ENCODE data around the gene RXRG. TPM values are rescaled to one million over a fixed set of nuclear protein-coding genes. Genes with fewer than 3 reads are reported as not detected.

RXRG gene
- total RNA-seq, 1 experiment from 2014 or later = not detected

DNA sequence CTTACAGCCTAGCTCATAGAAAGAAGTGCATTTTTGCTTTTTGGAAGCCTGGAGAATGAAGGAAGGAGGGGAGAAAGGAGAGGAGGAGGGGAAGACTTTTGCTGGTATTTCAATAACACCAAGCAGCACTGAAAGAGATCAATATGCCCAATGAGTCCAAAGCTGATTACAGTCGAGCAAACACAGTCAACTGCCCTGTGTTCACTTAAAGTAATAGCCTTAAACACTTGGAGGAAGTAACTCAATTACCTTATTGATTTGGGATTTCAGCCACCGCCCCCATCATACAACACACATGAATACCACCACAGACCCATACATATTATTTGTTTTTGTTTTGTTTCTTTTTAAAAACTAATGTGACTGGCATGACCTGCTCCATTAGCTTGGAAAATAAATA, 23.3 kb upstream of the RXRG start:
- Histone ChIP-seq H3K27me3 (ENCODE audit: insufficient read depth, low read length) (peaks cover 67% of the 10 kb centered on the region), H3K27ac (ENCODE audit: low read depth, low read length) (no peak overlapping the region), H2AFZ (ENCODE audit: low read depth, low read length, poor library complexity, severe bottlenecking) (no peak overlapping the region), H3K4me2 (ENCODE audit: low read length) (no peak overlapping the region), H3K9me3 (ENCODE audit: control insufficient read depth in 1 of 2, insufficient read depth in 1 of 2, low read depth in 1 of 2, low read length in 2 of 2) (no peaks in the 10 kb centered on the region), H3K9ac (ENCODE audit: low read length) (no peak overlapping the region), H4K20me1 (ENCODE audit: insufficient read depth) (no peaks in the 10 kb centered on the region), H3K4me3 (replicated peaks in 1 of 2; ENCODE audit: low read depth in 1 of 2, low read length in 2 of 2) (no peak overlapping the region), H3K9me2 (ENCODE audit: insufficient read depth) (no peaks in the 10 kb centered on the region), H3K79me2 (ENCODE audit: insufficient read depth, low read length) (no peaks in the 10 kb centered on the region), H3K4me1 (ENCODE audit: control insufficient read depth in 1 of 2, insufficient read depth in 2 of 2, low read length in 2 of 2) (no peaks in the 10 kb centered on the region), H3K36me3 (ENCODE audit: control insufficient read depth in 1 of 2, insufficient read depth in 2 of 2, low read length in 2 of 2) (no peaks in the 10 kb centered on the region)
- BruUV-seq (replicated peaks) = no TSS peak
- no peak for ATAC-seq
- CTCF ChIA-PET = no interaction called here
- POLR2A ChIA-PET = no interaction called here
- no peak for DNase-seq (ENCODE audit: low read depth, low spot score)
- intact Hi-C loops (cut with micrococcal nuclease) = no loop called here
- RAD21 ChIA-PET (ENCODE audit: low non-redundant PET in 1 of 2, low total read pairs in 2 of 2, uncharacterized antibody in 2 of 2, unreplicated experiment in 2 of 2) = no interaction called here
- TF ChIP-seq, protein P1, sequence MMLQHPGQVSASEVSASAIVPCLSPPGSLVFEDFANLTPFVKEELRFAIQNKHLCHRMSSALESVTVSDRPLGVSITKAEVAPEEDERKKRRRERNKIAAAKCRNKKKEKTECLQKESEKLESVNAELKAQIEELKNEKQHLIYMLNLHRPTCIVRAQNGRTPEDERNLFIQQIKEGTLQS (IDR thresholded peaks at IDR 0.05) = no peak
- TF ChIP-seq TCF7L2 (IDR thresholded peaks at IDR 0.05; ENCODE audit: borderline replicate concordance, extremely low read depth, insufficient read depth, insufficient read length) = no peak
- no peak for TF ChIP-seq EZH2 (IDR thresholded peaks at IDR 0.05)
- TF ChIP-seq SRF (IDR thresholded peaks at IDR 0.05; ENCODE audit: low read depth) = no peak
- no peak for TF ChIP-seq FOSL1 (IDR thresholded peaks at IDR 0.05; ENCODE audit: low read depth)
- no peak for TF ChIP-seq CEBPB (IDR thresholded peaks at IDR 0.05; ENCODE audit: low read depth)
- no peak for TF ChIP-seq EZH2phosphoT487 (IDR thresholded peaks at IDR 0.05; ENCODE audit: borderline replicate concordance)
- TF ChIP-seq CBX3 (IDR thresholded peaks at IDR 0.05; ENCODE audit: low read depth) = no peak
- TF ChIP-seq, protein P2, sequence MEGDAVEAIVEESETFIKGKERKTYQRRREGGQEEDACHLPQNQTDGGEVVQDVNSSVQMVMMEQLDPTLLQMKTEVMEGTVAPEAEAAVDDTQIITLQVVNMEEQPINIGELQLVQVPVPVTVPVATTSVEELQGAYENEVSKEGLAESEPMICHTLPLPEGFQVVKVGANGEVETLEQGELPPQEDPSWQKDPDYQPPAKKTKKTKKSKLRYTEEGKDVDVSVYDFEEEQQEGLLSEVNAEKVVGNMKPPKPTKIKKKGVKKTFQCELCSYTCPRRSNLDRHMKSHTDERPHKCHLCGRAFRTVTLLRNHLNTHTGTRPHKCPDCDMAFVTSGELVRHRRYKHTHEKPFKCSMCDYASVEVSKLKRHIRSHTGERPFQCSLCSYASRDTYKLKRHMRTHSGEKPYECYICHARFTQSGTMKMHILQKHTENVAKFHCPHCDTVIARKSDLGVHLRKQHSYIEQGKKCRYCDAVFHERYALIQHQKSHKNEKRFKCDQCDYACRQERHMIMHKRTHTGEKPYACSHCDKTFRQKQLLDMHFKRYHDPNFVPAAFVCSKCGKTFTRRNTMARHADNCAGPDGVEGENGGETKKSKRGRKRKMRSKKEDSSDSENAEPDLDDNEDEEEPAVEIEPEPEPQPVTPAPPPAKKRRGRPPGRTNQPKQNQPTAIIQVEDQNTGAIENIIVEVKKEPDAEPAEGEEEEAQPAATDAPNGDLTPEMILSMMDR (IDR thresholded peaks at IDR 0.05 in 2 of 3, conservative IDR thresholded peaks at IDR 0.05 in 1 of 3; ENCODE audit: borderline replicate concordance in 1 of 3, insufficient read depth in 1 of 3, low read depth in 2 of 3, low read length in 2 of 3) = no peak
- TF ChIP-seq JUND (IDR thresholded peaks at IDR 0.05) = no peak
- TF ChIP-seq POLR2A (IDR thresholded peaks at IDR 0.05; ENCODE audit: borderline replicate concordance, extremely low read depth, insufficient read depth, insufficient read length) = no peak
- no peak for TF ChIP-seq ZNF274 (IDR thresholded peaks at IDR 0.05; ENCODE audit: low read depth, low read length)

Measured in HCT116 (cell line).